Measurements from ENCODE around the gene ACTR2.
"Not testable (repeated sequence)": the region's sequence is repeated elsewhere in the genome, so short reads cannot be mapped to it uniquely, and the experiment has no call there.

Gene ACTR2

GRCh38 chr2:65231121-65231520 lies 3.5 kb downstream of the ACTR2 start:
- peak; percentile 30 for DNase-seq (ENCODE audit: low read depth)

- DNase-seq (ENCODE audit: low read depth) = peak; percentile 42
Measured at GRCh38 chr2:65231892-65232477, 4.4 kb downstream of the ACTR2 start.

GRCh38 chr2:65232636-65233035 lies 5.0 kb downstream of the ACTR2 start:
- peak; percentile 41 for DNase-seq (ENCODE audit: low read depth)

GRCh38 chr2:65240657-65241056 lies 13.0 kb downstream of the ACTR2 start:
- no peak for DNase-seq (ENCODE audit: low read depth)

GRCh38 chr2:65244452-65244851 lies 16.8 kb downstream of the ACTR2 start:
- not testable (repeated sequence) for DNase-seq (ENCODE audit: low read depth)

GRCh38 chr2:65252640-65253039 lies 25.0 kb downstream of the ACTR2 start:
- no peak for DNase-seq (ENCODE audit: low read depth)

- DNase-seq (ENCODE audit: low read depth) = no peak
Measured at GRCh38 chr2:65255356-65255755, 27.7 kb downstream of the ACTR2 start.

- DNase-seq (ENCODE audit: low read depth) = no peak
Measured at GRCh38 chr2:65256054-65256453, 28.4 kb downstream of the ACTR2 start.

GRCh38 chr2:65257866-65258265 lies 30.2 kb downstream of the ACTR2 start:
- not testable (repeated sequence) for DNase-seq (ENCODE audit: low read depth)

- no peak for DNase-seq (ENCODE audit: low read depth)
Measured at GRCh38 chr2:65261676-65262075, 34.0 kb downstream of the ACTR2 start.

GRCh38 chr2:65263262-65263661 lies 35.6 kb downstream of the ACTR2 start:
- DNase-seq (ENCODE audit: low read depth) = no peak

- no peak for DNase-seq (ENCODE audit: low read depth)
Measured at GRCh38 chr2:65263986-65264385, 36.4 kb downstream of the ACTR2 start.

- peak; percentile 70 for DNase-seq (ENCODE audit: low read depth)
Measured at GRCh38 chr2:65264821-65265670, 37.4 kb downstream of the ACTR2 start.

- DNase-seq (ENCODE audit: low read depth) = no peak
Measured at GRCh38 chr2:65265671-65266045, 38.0 kb downstream of the ACTR2 start.

- DNase-seq (ENCODE audit: low read depth) = no peak
Measured at GRCh38 chr2:65267008-65267407, 39.4 kb downstream of the ACTR2 start.

GRCh38 chr2:65268957-65269356 lies 41.3 kb downstream of the ACTR2 start:
- no peak for DNase-seq (ENCODE audit: low read depth)

GRCh38 chr2:65273344-65273743 lies 45.7 kb downstream of the ACTR2 start:
- DNase-seq (ENCODE audit: low read depth) = no peak

- no peak for DNase-seq (ENCODE audit: low read depth)
Measured at GRCh38 chr2:65275141-65275915, 47.7 kb downstream of the ACTR2 start.

GRCh38 chr2:65276609-65277008 lies 49.0 kb downstream of the ACTR2 start:
- DNase-seq (ENCODE audit: low read depth) = no peak

- no peak for DNase-seq (ENCODE audit: low read depth)
Measured at GRCh38 chr2:65277118-65277517, 49.5 kb downstream of the ACTR2 start.

- DNase-seq (ENCODE audit: low read depth) = no peak
Measured at GRCh38 chr2:65277791-65278483, 50.3 kb downstream of the ACTR2 start.

GRCh38 chr2:65278531-65278981 lies 50.9 kb downstream of the ACTR2 start:
- DNase-seq (ENCODE audit: low read depth) = no peak

All from non-pigmented ciliary epithelial cell (primary cell).